ENCODE measurements around the gene ZBTB39.

Gene ZBTB39

GRCh38 chr12:56998981-56999380, 7.4 kb downstream of the ZBTB39 start:
- H3K4me1 Mint-ChIP-seq (ENCODE audit: low read depth) = peaks cover 26% of the 10 kb centered on the region
- H3K4me3 Mint-ChIP-seq = peak overlapping the region; percentile 75

GRCh38 chr12:56998316-56998715, 8.0 kb downstream of the ZBTB39 start:
- peak overlapping the region; percentile 94 for H3K27ac Mint-ChIP-seq

More at GRCh38 chr12:56998981-56999380, 7.4 kb downstream of the ZBTB39 start:
- no peaks in the 10 kb centered on the region for H3K9me3 Mint-ChIP-seq
- peak overlapping the region; percentile 94 for H3K27ac Mint-ChIP-seq
- H3K36me3 Mint-ChIP-seq (ENCODE audit: low read depth) = peaks cover 19% of the 10 kb centered on the region
- H3K27me3 Mint-ChIP-seq (ENCODE audit: low read depth) = no peaks in the 10 kb centered on the region

GRCh38 chr12:56996793-56997545, 9.4 kb downstream of the ZBTB39 start:
- no peaks in the 10 kb centered on the region for H3K9me3 Mint-ChIP-seq
- H3K36me3 Mint-ChIP-seq (ENCODE audit: low read depth) = peaks cover 8% of the 10 kb centered on the region
- H3K4me1 Mint-ChIP-seq (ENCODE audit: low read depth) = peaks cover 26% of the 10 kb centered on the region
- no peak overlapping the region for H3K4me3 Mint-ChIP-seq
- no peaks in the 10 kb centered on the region for H3K27me3 Mint-ChIP-seq (ENCODE audit: low read depth)
- H3K27ac Mint-ChIP-seq = no peak overlapping the region

More at GRCh38 chr12:56998316-56998715, 8.0 kb downstream of the ZBTB39 start:
- no peaks in the 10 kb centered on the region for H3K9me3 Mint-ChIP-seq
- H3K4me1 Mint-ChIP-seq (ENCODE audit: low read depth) = peaks cover 26% of the 10 kb centered on the region
- H3K27me3 Mint-ChIP-seq (ENCODE audit: low read depth) = no peaks in the 10 kb centered on the region
- H3K36me3 Mint-ChIP-seq (ENCODE audit: low read depth) = peaks cover 15% of the 10 kb centered on the region
- peak overlapping the region; percentile 75 for H3K4me3 Mint-ChIP-seq

- Mint-ChIP-seq H3K9me3 (no peaks in the 10 kb centered on the region), H3K27ac (no peak overlapping the region), H3K27me3 (ENCODE audit: low read depth) (no peaks in the 10 kb centered on the region), H3K36me3 (ENCODE audit: low read depth) (peaks cover 8% of the 10 kb centered on the region), H3K4me3 (no peak overlapping the region), H3K4me1 (ENCODE audit: low read depth) (peaks cover 27% of the 10 kb centered on the region)
Observed at GRCh38 chr12:56995930-56996496, 10.3 kb downstream of the ZBTB39 start.

- Mint-ChIP-seq H3K4me3 (no peak overlapping the region), H3K27me3 (ENCODE audit: low read depth) (no peaks in the 10 kb centered on the region), H3K36me3 (ENCODE audit: low read depth) (peaks cover 8% of the 10 kb centered on the region), H3K4me1 (ENCODE audit: low read depth) (peaks cover 28% of the 10 kb centered on the region), H3K9me3 (no peaks in the 10 kb centered on the region), H3K27ac (no peak overlapping the region)
Observed at GRCh38 chr12:56995201-56995929, 11.0 kb downstream of the ZBTB39 start.

- H3K27ac Mint-ChIP-seq = no peak overlapping the region
- peaks cover 26% of the 10 kb centered on the region for H3K4me1 Mint-ChIP-seq (ENCODE audit: low read depth)
- H3K9me3 Mint-ChIP-seq = no peaks in the 10 kb centered on the region
- H3K4me3 Mint-ChIP-seq = no peak overlapping the region
- peaks cover 8% of the 10 kb centered on the region for H3K36me3 Mint-ChIP-seq (ENCODE audit: low read depth)
- H3K27me3 Mint-ChIP-seq (ENCODE audit: low read depth) = no peaks in the 10 kb centered on the region
Observed at GRCh38 chr12:56994231-56994746, 12.1 kb downstream of the ZBTB39 start.

- H3K9me3 Mint-ChIP-seq = no peaks in the 10 kb centered on the region
- no peak overlapping the region for H3K4me3 Mint-ChIP-seq
Observed at GRCh38 chr12:56993346-56993745, 13.0 kb downstream of the ZBTB39 start.

GRCh38 chr12:56991319-56992246, 14.8 kb downstream of the ZBTB39 start:
- H3K27me3 Mint-ChIP-seq (ENCODE audit: low read depth) = peaks cover 6% of the 10 kb centered on the region
- H3K4me3 Mint-ChIP-seq = no peak overlapping the region
- peaks cover 20% of the 10 kb centered on the region for H3K4me1 Mint-ChIP-seq (ENCODE audit: low read depth)
- H3K9me3 Mint-ChIP-seq = no peaks in the 10 kb centered on the region
- peak overlapping the region; percentile 38 for H3K27ac Mint-ChIP-seq
- no peaks in the 10 kb centered on the region for H3K36me3 Mint-ChIP-seq (ENCODE audit: low read depth)

More at GRCh38 chr12:56993346-56993745, 13.0 kb downstream of the ZBTB39 start:
- Mint-ChIP-seq H3K27ac (no peak overlapping the region), H3K4me1 (ENCODE audit: low read depth) (peaks cover 17% of the 10 kb centered on the region), H3K27me3 (ENCODE audit: low read depth) (peaks cover 2% of the 10 kb centered on the region), H3K36me3 (ENCODE audit: low read depth) (peaks cover 4% of the 10 kb centered on the region)

GRCh38 chr12:56990648-56991318, 15.6 kb downstream of the ZBTB39 start:
- Mint-ChIP-seq H3K4me1 (ENCODE audit: low read depth) (peaks cover 20% of the 10 kb centered on the region), H3K9me3 (no peaks in the 10 kb centered on the region), H3K27ac (no peak overlapping the region), H3K36me3 (ENCODE audit: low read depth) (no peaks in the 10 kb centered on the region), H3K27me3 (ENCODE audit: low read depth) (peaks cover 6% of the 10 kb centered on the region), H3K4me3 (no peak overlapping the region)

- Mint-ChIP-seq H3K27me3 (ENCODE audit: low read depth) (peaks cover 6% of the 10 kb centered on the region), H3K27ac (no peak overlapping the region), H3K4me3 (no peak overlapping the region), H3K36me3 (ENCODE audit: low read depth) (no peaks in the 10 kb centered on the region), H3K9me3 (no peaks in the 10 kb centered on the region), H3K4me1 (ENCODE audit: low read depth) (peaks cover 20% of the 10 kb centered on the region)
Observed at GRCh38 chr12:56989861-56990610, 16.3 kb downstream of the ZBTB39 start.

GRCh38 chr12:56988207-56988739, 18.1 kb downstream of the ZBTB39 start:
- Mint-ChIP-seq H3K4me3 (no peak overlapping the region), H3K27me3 (ENCODE audit: low read depth) (peaks cover 6% of the 10 kb centered on the region), H3K4me1 (ENCODE audit: low read depth) (peaks cover 20% of the 10 kb centered on the region), H3K27ac (no peak overlapping the region), H3K36me3 (ENCODE audit: low read depth) (no peaks in the 10 kb centered on the region), H3K9me3 (no peaks in the 10 kb centered on the region)

GRCh38 chr12:56987551-56988053, 18.7 kb downstream of the ZBTB39 start:
- no peak overlapping the region for H3K27ac Mint-ChIP-seq
- H3K9me3 Mint-ChIP-seq = no peaks in the 10 kb centered on the region
- no peaks in the 10 kb centered on the region for H3K36me3 Mint-ChIP-seq (ENCODE audit: low read depth)
- H3K4me3 Mint-ChIP-seq = no peak overlapping the region
- H3K4me1 Mint-ChIP-seq (ENCODE audit: low read depth) = peaks cover 20% of the 10 kb centered on the region
- peaks cover 6% of the 10 kb centered on the region for H3K27me3 Mint-ChIP-seq (ENCODE audit: low read depth)
